ENCODE results near the gene ADAMTSL1. TPM values are rescaled to one million over a fixed set of nuclear protein-coding genes. Genes with fewer than 3 reads are reported as not detected.

Gene ADAMTSL1
- total RNA-seq, 1 experiment from 2014 or later = not detected

- ChIA-PET CTCF (no interaction called here), POLR2A (no interaction called here), RAD21 (ENCODE audit: low non-redundant PET in 1 of 2, low total read pairs in 2 of 2, uncharacterized antibody in 2 of 2, unreplicated experiment in 2 of 2) (no interaction called here)
- no TSS peak for BruUV-seq (replicated peaks)
- no peaks in the 10 kb centered on the region for H4K20me1 ChIP-seq (ENCODE audit: insufficient read depth)
- no peak for ATAC-seq
- H3K27ac ChIP-seq (ENCODE audit: low read depth, low read length) = no peak overlapping the region
- no peaks in the 10 kb centered on the region for H3K4me1 ChIP-seq (ENCODE audit: control insufficient read depth in 1 of 2, insufficient read depth in 2 of 2, low read length in 2 of 2)
- H3K27me3 ChIP-seq (ENCODE audit: insufficient read depth, low read length) = no peaks in the 10 kb centered on the region
- no peaks in the 10 kb centered on the region for H3K79me2 ChIP-seq (ENCODE audit: insufficient read depth, low read length)
- TF ChIP-seq REST (IDR thresholded peaks at IDR 0.05; ENCODE audit: low read depth) (no peak), SRF (IDR thresholded peaks at IDR 0.05; ENCODE audit: low read depth) (no peak), POLR2AphosphoS5 (IDR thresholded peaks at IDR 0.05; ENCODE audit: low read depth, low read length) (no peak), MAX (IDR thresholded peaks at IDR 0.05) (no peak), ZNF274 (IDR thresholded peaks at IDR 0.05; ENCODE audit: low read depth, low read length) (no peak), EGR1 (IDR thresholded peaks at IDR 0.05; ENCODE audit: low read depth) (no peak), ZFX (IDR thresholded peaks at IDR 0.05) (no peak), ELF1 (IDR thresholded peaks at IDR 0.05; ENCODE audit: borderline replicate concordance, low read depth) (no peak), SP1 (IDR thresholded peaks at IDR 0.05; ENCODE audit: low read depth) (no peak), JUND (IDR thresholded peaks at IDR 0.05) (no peak), YY1 (IDR thresholded peaks at IDR 0.05; ENCODE audit: extremely low read depth, insufficient replicate concordance, low read depth, low read length) (no peak)
- intact Hi-C loops (cut with micrococcal nuclease) = no loop called here
- no peak for DNase-seq (ENCODE audit: low read depth, low spot score)
- H3K9me3 ChIP-seq (ENCODE audit: control insufficient read depth in 1 of 2, insufficient read depth in 1 of 2, low read depth in 1 of 2, low read length in 2 of 2) = no peaks in the 10 kb centered on the region
- H2AFZ ChIP-seq (ENCODE audit: low read depth, low read length, poor library complexity, severe bottlenecking) = no peak overlapping the region
- H3K36me3 ChIP-seq (ENCODE audit: control insufficient read depth in 1 of 2, insufficient read depth in 2 of 2, low read length in 2 of 2) = no peaks in the 10 kb centered on the region
- no peak overlapping the region for H3K9ac ChIP-seq (ENCODE audit: low read length)
- no peak overlapping the region for H3K4me2 ChIP-seq (ENCODE audit: low read length)
- no peaks in the 10 kb centered on the region for H3K9me2 ChIP-seq (ENCODE audit: insufficient read depth)
- no peak overlapping the region for H3K4me3 ChIP-seq (replicated peaks in 1 of 2; ENCODE audit: low read depth in 1 of 2, low read length in 2 of 2)
These were observed 830 bp downstream of the ADAMTSL1 start for GRCh38 chr9:18474783-18475182.
